MM.1S (cell line): ENCODE results near the gene TAPT1.

ENCODE experiments used
- EZH2 ChIP-seq: fragments of 300-600 bp; sonication (generic); optimal IDR thresholded peaks from 2 replicates; pipeline ENCODE3; 2017; ENCODE audit warnings: low read depth, mild to moderate bottlenecking, antibody characterized with exemption, low read length, mixed read lengths
- TF ChIP-seq, protein P1 (sequence below): fragments of 300-600 bp; sonication (generic); IDR thresholded peaks from 2 replicates; pipeline ENCODE4 v1.5.1; 2016; ENCODE audit warnings: antibody characterized with exemption, low read length, mixed read lengths

DNA sequence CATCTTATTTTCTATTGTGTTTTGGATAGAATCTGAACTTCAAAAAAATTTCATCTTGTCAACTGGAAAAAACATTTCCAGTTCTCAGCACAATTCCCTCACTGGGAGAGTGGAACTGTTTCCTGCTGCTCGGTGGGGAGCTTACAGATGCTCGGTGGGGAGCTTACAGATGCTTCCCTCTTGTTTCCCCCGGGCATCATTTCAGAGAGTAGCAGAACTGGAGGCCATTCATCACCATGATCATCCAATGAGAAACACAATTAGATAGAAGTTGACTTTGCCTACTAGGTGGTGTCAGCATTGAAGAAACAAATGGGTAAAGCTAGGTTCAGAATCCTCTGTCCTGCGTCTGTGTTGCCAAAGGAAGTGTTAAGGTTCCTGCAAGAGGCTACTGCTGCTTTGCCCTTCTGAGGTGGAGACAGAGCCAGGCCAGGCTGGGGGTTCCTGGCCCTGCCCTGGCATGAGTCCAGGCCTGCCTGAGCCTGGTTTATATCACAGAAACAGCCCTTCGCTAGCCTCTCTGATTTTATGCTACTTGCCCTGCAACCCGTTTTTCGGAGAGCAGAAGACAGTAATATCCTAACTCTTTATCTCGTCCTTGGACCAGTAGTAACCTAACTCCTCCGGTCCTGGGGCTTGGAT lies 70.6 kb downstream of the TAPT1 start:
- TF ChIP-seq EZH2, result no peak
- TF ChIP-seq, protein P1, sequence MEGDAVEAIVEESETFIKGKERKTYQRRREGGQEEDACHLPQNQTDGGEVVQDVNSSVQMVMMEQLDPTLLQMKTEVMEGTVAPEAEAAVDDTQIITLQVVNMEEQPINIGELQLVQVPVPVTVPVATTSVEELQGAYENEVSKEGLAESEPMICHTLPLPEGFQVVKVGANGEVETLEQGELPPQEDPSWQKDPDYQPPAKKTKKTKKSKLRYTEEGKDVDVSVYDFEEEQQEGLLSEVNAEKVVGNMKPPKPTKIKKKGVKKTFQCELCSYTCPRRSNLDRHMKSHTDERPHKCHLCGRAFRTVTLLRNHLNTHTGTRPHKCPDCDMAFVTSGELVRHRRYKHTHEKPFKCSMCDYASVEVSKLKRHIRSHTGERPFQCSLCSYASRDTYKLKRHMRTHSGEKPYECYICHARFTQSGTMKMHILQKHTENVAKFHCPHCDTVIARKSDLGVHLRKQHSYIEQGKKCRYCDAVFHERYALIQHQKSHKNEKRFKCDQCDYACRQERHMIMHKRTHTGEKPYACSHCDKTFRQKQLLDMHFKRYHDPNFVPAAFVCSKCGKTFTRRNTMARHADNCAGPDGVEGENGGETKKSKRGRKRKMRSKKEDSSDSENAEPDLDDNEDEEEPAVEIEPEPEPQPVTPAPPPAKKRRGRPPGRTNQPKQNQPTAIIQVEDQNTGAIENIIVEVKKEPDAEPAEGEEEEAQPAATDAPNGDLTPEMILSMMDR, result no peak
